HG02571 (cell line): ENCODE results near the gene FAM25G.
"Not testable (repeated sequence)": the region's sequence is repeated elsewhere in the genome, so short reads cannot be mapped to it uniquely, and the experiment has no call there.

Experiments used
- ATAC-seq: cut with Tn5 transposase; IDR thresholded peaks from one replicate; pipeline ENCODE4 v1.9.1; 2021; ENCODE audit warnings: mild to moderate bottlenecking, moderate library complexity; ENCODE audit not compliant: unreplicated experiment

FAM25G gene

DNA sequence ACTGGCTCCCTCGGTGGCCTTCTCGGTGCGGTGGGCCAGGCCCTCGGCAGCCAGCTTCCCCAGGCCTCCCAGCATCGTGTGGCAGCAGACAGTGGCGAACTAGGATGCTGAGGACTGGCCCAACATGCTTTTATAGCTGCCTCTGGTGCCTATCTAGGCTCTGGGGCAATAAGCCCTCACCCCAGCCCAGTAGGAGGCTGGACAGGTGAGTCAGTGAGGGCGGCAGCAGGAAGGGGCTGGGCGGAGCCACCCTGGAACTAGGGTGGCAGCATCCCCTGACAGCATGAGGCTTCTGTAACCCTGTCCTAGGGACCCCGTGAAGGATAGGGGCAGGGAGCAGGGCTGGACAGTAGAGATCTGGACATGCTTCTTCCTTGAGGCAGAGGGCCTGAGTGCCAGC, at the start of gene FAM25G:
TSS of gene FAM25G (minus strand) at position 101 of the 400 bp plus-strand sequence. CDS start at position 75, 26 bp downstream.
- not testable (repeated sequence) for ATAC-seq

- not testable (repeated sequence) for ATAC-seq
Measured at GRCh38 chr10:47536430-47536829, 44.9 kb upstream of the FAM25G start.

- not testable (repeated sequence) for ATAC-seq
Measured at GRCh38 chr10:47523475-47523874, 32.0 kb upstream of the FAM25G start, which contains the start of gene AGAP9. AGAP9 (minus strand) TSS chr10:47523638; CDS start chr10:47523526, 112 bp downstream.

GRCh38 chr10:47502313-47502712, 10.8 kb upstream of the FAM25G start:
- not testable (repeated sequence) for ATAC-seq

DNA sequence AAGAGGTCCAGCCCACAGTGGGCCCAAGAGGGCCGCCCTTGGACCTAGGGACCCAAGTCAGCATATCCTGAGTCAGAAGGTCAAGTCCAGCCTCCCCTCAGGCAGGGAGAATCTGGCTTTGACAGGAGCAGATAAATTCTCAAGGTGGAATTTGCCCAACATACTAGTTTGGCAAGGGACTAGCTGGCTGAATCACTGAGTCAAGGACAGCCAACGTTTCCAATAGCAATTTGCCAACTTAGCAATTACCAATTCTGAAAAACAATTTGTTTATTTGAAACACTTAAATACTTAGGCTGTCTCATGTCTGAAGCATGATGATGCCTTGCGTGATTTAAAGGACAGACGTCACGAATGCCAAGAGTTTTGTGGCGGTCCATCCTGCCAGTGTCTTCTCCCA, 2.7 kb upstream of the FAM25G start:
- not testable (repeated sequence) for ATAC-seq

DNA sequence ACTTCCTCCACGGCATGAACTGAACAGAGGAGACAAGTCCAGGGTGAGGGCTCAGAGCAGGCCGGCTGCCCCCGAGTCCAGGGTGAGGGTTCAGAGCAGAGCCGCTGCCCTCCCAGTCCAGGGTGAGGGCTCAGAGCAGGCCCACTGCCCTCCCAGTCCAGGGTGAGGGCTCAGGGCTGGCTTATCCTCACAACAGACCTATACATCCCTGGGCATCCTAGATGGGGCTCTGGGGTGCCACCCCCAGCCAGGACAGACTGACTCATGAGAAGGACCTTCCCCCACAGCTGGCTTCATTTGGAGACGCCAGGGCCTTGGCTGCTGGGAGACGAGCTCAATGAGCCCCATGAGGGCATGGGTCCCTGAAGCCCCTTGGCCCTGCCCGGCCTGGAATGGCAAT, 1.9 kb downstream of the FAM25G start:
- not testable (repeated sequence) for ATAC-seq

- not testable (repeated sequence) for ATAC-seq
Measured at GRCh38 chr10:47485943-47486342, 5.6 kb downstream of the FAM25G start.

DNA sequence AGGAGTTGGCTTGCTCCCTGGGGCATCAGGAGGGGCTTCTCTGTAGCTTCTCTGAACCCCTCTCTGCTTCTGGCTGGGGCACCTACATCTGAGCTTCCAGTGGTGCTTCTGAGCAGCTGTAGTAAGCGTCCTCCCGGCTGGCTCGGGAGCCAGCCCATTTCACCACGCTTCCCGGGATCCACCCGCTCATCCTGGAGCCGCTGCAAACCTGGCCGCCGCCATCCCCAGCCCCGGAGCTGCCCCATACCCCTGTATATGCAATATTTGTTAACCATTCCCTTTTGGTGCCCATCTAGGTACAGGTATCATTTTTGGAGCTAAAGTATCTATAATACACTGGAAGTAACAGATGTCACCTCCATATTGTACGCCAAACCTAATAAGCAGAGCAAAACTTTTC, 6.7 kb downstream of the FAM25G start:
- ATAC-seq: not testable (repeated sequence)

DNA sequence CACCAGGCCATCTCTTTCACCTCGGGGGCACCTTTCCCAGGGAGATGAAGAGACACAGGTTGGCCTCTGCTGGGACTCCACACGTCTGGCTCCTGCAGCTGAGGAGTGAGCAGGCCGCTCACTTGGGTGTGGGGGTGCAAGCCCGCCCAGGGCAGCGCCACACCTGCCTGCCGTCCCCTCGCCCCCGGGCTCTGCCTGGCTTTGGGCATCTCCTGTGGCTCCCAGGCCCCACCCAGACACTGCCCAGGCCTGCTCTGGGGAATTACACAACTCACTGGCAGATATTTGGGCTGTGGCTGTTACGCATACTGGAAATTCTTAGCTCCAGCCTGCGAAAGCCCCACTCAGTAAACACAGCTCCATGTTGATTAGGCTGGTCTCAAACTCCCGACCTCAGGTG, 7.6 kb downstream of the FAM25G start, which contains the start of gene ANXA8:
TSS of gene ANXA8 (minus strand) at position 193 of the 400 bp plus-strand sequence. CDS start at position 11, 182 bp downstream.
- ATAC-seq: not testable (repeated sequence)

- not testable (repeated sequence) for ATAC-seq
Measured at GRCh38 chr10:47482367-47482766, 9.1 kb downstream of the FAM25G start.

DNA sequence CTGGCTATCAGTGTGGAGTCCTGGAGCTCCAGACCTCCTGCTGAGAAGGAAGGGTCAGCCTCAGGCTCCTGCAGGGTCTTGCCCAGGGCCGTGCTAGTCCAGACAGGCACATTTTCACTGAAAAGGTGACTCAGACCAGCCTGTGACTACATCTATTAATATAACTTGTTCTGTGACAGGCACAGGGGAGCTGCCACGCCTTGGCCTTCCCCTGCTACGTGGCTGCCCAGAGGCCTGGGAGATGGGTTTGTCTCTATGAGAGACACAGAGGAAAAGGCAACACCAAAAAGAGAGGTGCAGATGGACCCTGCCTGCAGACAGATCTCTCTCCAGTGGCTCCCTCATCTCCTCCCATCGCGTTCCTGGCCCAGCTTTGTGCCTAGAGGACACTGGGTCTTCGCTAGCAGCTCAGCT, 9.7 kb downstream of the FAM25G start:
- not testable (repeated sequence) for ATAC-seq

GRCh38 chr10:47481182-47481766, 10.2 kb downstream of the FAM25G start:
- ATAC-seq: not testable (repeated sequence)

GRCh38 chr10:47480133-47480532, 11.4 kb downstream of the FAM25G start:
- ATAC-seq: not testable (repeated sequence)

- not testable (repeated sequence) for ATAC-seq
Measured at GRCh38 chr10:47478114-47478513, 13.4 kb downstream of the FAM25G start.

GRCh38 chr10:47477078-47477477, 14.4 kb downstream of the FAM25G start:
- not testable (repeated sequence) for ATAC-seq

DNA sequence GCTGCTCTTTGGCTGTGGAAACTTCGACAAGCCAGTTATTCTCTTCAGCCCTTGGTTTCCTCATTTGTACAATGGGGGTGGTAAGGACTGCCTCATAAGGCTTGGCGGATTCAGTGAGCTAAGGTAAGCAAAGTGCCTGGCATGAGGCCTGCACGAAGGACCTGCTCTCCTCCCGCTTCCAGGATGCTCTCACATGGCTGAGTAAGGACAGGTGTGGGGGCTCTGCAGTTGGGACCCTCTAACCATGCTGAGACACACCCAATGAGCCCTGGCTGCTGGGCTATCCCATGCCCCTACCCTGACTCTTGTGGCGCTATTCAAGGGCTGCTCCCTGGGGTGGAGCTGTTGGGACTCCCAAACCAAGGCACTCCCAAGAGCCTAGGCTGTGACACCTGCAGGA, 16.4 kb downstream of the FAM25G start:
- not testable (repeated sequence) for ATAC-seq

GRCh38 chr10:47473516-47473915, 18.0 kb downstream of the FAM25G start:
- not testable (repeated sequence) for ATAC-seq

GRCh38 chr10:47472647-47473046, 18.9 kb downstream of the FAM25G start:
- ATAC-seq: not testable (repeated sequence)

GRCh38 chr10:47472072-47472471, 19.4 kb downstream of the FAM25G start:
- ATAC-seq: not testable (repeated sequence)

GRCh38 chr10:47468731-47469528, 22.6 kb downstream of the FAM25G start:
- not testable (repeated sequence) for ATAC-seq

DNA sequence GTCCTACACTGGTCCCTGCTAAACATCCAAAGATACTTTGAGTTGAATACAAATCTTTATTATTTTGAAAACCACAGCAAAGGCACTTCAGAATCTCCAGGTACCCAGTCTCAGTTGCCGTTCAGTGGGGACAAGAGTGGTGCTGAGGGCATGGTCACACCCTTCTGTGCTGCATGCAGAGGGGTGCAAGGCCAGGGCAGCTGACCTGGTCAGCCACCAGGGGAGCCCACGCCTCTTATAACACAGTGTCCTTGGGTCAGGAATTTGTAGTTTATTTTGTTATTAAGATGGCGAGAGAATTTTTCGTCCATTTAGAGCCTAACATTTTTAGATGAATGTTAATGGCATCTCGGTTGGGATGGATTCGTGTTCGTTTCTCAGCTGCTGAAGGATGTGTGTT, 23.5 kb downstream of the FAM25G start:
- ATAC-seq: not testable (repeated sequence)

GRCh38 chr10:47467458-47467857, 24.0 kb downstream of the FAM25G start:
- not testable (repeated sequence) for ATAC-seq
